OCI-LY3 (cell line): ENCODE data around the gene MAD2L1BP.

Experiments
- H2AFZ ChIP-seq: fragments of 200-600, 300-600 bp; shearing (Covaris generic); 2 replicates; pipeline ENCODE4 v1.6.0; 2014; ENCODE audit warnings: antibody characterized with exemption, low read depth, low read length
- H3K27ac ChIP-seq: fragments of 200-600, 300-600 bp; sonication (generic); 2 replicates; pipeline ENCODE4 v1.5.1; 2014; ENCODE audit warnings: mild to moderate bottlenecking, low read length, moderate library complexity, mixed read lengths
- H3K27me3 ChIP-seq: fragments of 200-600, 300-600 bp; sonication (generic); 2 replicates; pipeline ENCODE4 v1.6.1; 2014; ENCODE audit warnings: low read depth, low read length, mixed read lengths
- H3K36me3 ChIP-seq: fragments of 200-600, 300-600 bp; sonication (generic); replicated peaks from 2 replicates; pipeline ENCODE3; 2014; ENCODE audit warnings: low read depth, low read length, mixed read lengths
- H3K4me1 ChIP-seq: fragments of 300-600, 200-600 bp; sonication (generic); 2 replicates; pipeline ENCODE4 v1.6.1; 2014; ENCODE audit warnings: low read length, mixed read lengths
- H3K4me2 ChIP-seq: fragments of 200-600, 300-600 bp; sonication (generic); 2 replicates; pipeline ENCODE4 v1.6.1; 2014; ENCODE audit warnings: low read length, mixed read lengths
- H3K4me3 ChIP-seq: fragments of 300-600, 200-600 bp; sonication (generic); 2 replicates; pipeline ENCODE4 v1.5.1; 2014; ENCODE audit warnings: antibody characterized with exemption, mild to moderate bottlenecking, low read length, moderate library complexity
- H3K79me2 ChIP-seq: fragments of 300-600, 200-600 bp; shearing (Covaris generic); 2 replicates; pipeline ENCODE4 v1.6.1; 2014; ENCODE audit warnings: mild to moderate bottlenecking, low read length, mixed read lengths
- H3K9ac ChIP-seq: fragments of 300-600, 200-600 bp; shearing (Covaris generic); 2 replicates; pipeline ENCODE4 v1.6.0; 2014; ENCODE audit warnings: mild to moderate bottlenecking, low read length, moderate library complexity
- H3K9me3 ChIP-seq: fragments of 200-600, 300-600 bp; shearing (Covaris generic); 2 replicates; pipeline ENCODE4 v1.6.1; 2014; ENCODE audit warnings: low read length, mixed read lengths; ENCODE audit not compliant: insufficient read depth
- H4K20me1 ChIP-seq: fragments of 200-600, 300-600 bp; sonication (generic); 2 replicates; pipeline ENCODE4 v1.6.1; 2016; ENCODE audit warnings: low read length, mixed read lengths; ENCODE audit not compliant: insufficient read depth
- EZH2phosphoT487 ChIP-seq: fragments of 200-600 bp; shearing (Covaris generic); IDR thresholded peaks from 2 replicates; pipeline ENCODE4 v1.6.1; 2018; ENCODE audit warnings: antibody characterized with exemption, mixed run types, low read depth
- TF ChIP-seq, protein P1 (sequence below): fragments of 200-600, 300-600 bp; sonication (generic); IDR thresholded peaks from 2 replicates; pipeline ENCODE4 v1.5.1; 2014; ENCODE audit warnings: antibody characterized with exemption, low read length, low read depth

Gene MAD2L1BP

DNA sequence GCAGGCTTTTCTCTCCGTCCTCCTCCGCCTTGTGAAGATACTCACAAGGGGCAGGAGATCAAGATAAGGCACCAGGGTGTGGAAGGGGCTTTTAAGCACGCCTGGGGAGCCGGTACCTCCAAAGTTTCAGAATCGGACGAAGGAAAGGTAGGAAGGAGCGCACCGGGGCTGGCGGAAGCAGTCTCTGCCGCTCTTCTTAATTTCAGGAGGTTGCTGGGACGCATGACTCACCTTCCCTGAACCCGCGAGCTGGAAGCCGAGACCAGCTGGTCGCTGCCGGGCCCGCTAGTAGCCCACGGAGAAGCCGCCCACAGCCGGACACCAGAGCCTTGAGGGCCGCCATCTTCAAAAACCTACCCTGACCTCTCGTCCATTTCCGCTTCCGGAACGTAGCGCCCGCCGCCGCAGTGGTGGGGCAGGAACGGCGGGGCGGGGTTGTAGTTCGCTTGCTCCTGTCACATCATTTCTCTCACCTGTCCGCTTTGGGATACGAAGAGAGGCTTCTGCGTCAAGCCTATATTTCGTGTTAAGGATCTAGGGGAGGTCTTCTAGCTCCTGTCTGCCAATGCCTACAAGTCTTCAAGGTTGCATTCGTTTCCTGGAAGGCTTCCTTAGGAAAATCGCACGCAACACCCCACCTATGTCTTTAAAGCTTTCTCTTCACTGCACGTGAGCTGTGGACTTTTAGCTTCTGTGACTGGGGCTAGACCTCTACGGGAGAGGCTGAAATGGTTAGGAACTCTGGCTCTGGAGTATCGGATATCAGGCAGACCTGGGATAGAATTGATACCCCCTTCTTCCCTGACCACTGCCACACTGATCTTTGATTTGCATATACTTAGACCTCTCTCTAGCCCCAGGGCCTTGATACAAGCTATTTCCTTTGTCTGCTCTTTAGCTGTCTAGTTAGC is 52.1 kb downstream of the MAD2L1BP start, which contains the start of gene MRPS18A:
Gene MRPS18A (minus strand): TSS at position 355 of the 911 bp plus-strand sequence. CDS start 12 bp downstream, at position 343.
- Histone ChIP-seq H3K9me3 (no peaks in the 10 kb centered on the region), H4K20me1 (peaks cover 36% of the 10 kb centered on the region), H3K79me2 (peaks cover 53% of the 10 kb centered on the region), H2AFZ (peak within 1 kb of the TSS; percentile 98), H3K9ac (peak within 1 kb of the TSS; percentile 90), H3K27me3 (0 out of 2 replicates have a peak, but pooled peaks cover 4% of the 10 kb centered on the region), H3K36me3 (peaks cover 6% of the 10 kb centered on the region), H3K27ac (peak within 1 kb of the TSS; percentile 46), H3K4me2 (peak within 1 kb of the TSS; percentile 84), H3K4me1 (peaks cover 57% of the 10 kb centered on the region), H3K4me3 (peak within 1 kb of the TSS; percentile 95)
- TF ChIP-seq, protein P1, sequence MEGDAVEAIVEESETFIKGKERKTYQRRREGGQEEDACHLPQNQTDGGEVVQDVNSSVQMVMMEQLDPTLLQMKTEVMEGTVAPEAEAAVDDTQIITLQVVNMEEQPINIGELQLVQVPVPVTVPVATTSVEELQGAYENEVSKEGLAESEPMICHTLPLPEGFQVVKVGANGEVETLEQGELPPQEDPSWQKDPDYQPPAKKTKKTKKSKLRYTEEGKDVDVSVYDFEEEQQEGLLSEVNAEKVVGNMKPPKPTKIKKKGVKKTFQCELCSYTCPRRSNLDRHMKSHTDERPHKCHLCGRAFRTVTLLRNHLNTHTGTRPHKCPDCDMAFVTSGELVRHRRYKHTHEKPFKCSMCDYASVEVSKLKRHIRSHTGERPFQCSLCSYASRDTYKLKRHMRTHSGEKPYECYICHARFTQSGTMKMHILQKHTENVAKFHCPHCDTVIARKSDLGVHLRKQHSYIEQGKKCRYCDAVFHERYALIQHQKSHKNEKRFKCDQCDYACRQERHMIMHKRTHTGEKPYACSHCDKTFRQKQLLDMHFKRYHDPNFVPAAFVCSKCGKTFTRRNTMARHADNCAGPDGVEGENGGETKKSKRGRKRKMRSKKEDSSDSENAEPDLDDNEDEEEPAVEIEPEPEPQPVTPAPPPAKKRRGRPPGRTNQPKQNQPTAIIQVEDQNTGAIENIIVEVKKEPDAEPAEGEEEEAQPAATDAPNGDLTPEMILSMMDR = no peak
- TF ChIP-seq EZH2phosphoT487 = no peak

DNA sequence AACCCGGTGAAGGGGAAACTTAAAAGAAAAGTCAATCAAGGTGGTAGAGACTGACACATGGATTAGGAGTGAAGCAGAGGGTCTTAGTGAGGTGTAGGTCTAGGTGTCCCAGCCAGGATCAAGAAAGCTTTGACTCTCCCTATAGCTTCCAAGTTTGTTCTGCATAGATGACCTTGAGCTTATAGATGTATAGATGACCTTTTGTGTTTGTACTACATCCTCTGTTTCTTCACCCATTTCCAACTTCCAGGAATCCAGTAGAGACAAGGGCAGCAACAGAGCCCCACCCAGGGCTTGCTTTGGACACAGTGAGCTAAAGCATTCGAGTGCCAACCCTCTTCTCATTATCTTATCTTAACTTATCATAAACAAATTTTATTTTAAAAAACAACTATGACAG is 53.8 kb downstream of the MAD2L1BP start:
- H3K27me3 ChIP-seq = 0 out of 2 replicates have a peak, but pooled peaks cover 4% of the 10 kb centered on the region
- H3K27ac ChIP-seq = no peak overlapping the region
- H3K9ac ChIP-seq = no peak overlapping the region
- H2AFZ ChIP-seq = no peak overlapping the region
- H3K79me2 ChIP-seq = peaks cover 36% of the 10 kb centered on the region
- peaks cover 40% of the 10 kb centered on the region for H3K4me1 ChIP-seq
- no peak overlapping the region for H3K4me3 ChIP-seq
- TF ChIP-seq EZH2phosphoT487 = no peak
- TF ChIP-seq, protein P1 = no peak
- H3K36me3 ChIP-seq = no peaks in the 10 kb centered on the region
- H4K20me1 ChIP-seq = peaks cover 19% of the 10 kb centered on the region
- H3K9me3 ChIP-seq = no peaks in the 10 kb centered on the region
- no peak overlapping the region for H3K4me2 ChIP-seq
